HG02884 (cell line): ENCODE results near the gene MRAP.
"Not testable (repeated sequence)": the region's sequence is repeated elsewhere in the genome, so short reads cannot be mapped to it uniquely, and the experiment has no call there.

Experiments
- ATAC-seq: cut with Tn5 transposase; IDR thresholded peaks from one replicate; pipeline ENCODE4 v1.9.1; 2021; ENCODE audit warnings: mild to moderate bottlenecking, moderate library complexity; ENCODE audit not compliant: unreplicated experiment

Gene MRAP

DNA sequence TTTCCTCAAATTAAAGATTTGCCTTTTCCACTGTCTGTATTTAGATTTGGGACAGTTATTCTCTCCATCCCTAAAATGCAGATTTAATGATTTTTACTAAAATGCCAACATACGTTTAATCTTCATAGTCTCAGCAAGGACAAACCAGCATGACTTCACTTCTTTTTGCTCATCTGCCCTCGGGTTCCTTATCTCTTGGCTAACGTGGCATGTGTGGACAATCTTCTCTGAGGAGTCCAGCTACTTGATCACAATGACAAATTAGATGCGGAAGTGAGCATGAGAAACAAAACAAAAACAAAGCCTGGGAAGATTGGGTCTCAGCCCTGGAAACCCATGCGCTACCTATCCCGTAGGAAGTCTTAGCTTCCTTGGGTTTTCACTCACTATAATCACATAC is 1.0 kb downstream of the MRAP start:
- ATAC-seq: no peak

DNA sequence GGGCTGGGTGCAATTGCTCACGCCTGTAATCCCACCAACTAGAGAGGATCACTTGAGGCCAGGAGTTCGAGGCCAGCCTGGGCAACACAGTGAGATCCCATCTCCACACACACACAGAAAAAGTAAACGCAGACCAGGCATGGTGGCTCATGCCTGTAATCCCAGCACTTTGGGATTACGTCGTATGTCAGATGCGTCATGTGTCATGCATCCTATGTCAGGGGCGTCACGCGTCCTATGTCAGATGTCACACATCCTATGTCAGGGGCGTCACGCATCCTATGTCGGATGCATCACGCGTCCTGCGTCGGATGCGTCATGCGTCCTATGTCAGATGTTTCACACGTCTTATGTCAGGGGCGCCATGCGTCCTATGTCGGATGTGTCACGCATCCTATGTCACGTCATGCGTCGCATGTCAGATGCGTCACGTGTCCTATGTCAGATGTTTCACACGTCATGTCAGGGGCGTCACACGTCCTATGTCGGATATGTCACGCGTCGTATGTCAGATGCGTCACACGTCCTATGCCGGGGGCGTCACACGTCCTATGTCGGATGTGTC is 1.5 kb downstream of the MRAP start:
- ATAC-seq: no peak

DNA sequence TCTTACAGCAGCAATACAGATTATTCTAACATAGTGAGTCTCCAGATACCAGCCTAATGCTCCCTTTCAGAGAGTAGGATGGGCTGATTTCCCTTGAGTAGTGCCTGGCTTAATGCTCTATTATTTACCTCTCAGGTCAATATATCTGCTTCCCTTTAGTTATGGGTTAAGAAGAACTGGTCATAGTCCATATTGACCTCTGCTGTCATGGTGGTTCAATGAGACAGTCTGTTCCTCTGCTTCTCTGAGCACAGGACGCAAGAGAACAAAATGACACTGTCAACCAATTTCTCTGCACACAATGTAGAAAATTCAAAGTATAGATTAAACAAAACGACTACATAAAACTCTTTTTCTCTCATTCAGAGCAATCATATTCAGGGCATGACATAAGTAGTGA is 2.9 kb downstream of the MRAP start:
- ATAC-seq: no peak

DNA sequence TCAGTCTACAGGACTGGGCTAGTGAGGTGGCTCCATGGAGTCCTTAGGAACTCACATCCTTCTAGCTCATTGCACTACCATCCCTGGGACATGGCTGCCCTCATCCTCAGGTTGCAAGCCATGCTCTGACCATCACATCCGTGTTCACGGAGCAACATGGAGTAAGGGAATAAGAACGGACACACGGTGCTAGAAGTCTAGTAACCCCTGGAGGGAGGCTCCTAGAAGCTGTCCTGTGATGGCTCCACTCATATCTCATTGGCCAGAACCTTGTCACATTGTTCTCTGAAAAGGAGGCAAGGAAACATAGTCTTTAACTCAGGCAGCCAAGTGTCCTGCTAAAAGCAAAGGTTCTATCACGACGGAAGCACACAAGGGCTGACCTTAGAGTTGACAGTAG is 3.9 kb downstream of the MRAP start:
- no peak for ATAC-seq

DNA sequence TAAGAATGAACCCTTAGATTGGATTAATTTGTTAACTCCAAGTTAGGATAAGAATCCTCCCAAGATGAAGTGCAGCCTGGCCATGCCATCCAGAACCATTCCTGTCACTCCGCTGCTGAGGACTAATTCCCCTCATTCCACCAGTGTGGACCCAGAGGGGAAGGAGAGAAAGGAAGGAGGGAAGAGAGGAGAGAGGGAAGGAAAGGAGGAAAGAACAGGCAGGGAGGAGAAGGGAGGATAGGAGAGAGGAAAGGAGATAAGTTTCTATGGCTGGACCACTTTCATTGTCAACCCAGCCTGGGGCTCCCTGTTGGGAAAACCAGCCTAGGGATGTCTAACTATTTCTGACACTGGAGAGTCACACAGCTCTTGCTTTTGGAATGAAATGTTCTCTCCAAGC is 4.7 kb downstream of the MRAP start:
- no peak for ATAC-seq

DNA sequence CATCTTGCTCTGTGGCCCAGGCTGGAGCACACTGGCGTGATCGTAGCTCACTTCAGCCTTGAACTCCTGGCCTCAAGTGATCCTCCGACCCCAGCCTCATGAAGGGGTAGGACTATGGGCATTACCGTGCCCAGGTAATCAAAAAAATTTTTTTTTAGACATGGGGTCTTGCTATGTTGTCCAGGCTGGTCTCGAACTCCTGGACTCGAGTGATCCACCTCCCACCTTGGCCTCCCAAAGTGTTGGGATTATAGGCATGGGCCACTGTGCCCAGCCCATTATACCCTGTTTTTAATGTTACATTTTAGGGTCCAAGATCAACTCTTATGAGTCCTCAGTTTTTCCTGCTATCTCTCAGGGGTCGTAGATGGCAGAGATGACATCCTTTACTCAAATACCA is 6.3 kb downstream of the MRAP start:
- ATAC-seq: no peak

DNA sequence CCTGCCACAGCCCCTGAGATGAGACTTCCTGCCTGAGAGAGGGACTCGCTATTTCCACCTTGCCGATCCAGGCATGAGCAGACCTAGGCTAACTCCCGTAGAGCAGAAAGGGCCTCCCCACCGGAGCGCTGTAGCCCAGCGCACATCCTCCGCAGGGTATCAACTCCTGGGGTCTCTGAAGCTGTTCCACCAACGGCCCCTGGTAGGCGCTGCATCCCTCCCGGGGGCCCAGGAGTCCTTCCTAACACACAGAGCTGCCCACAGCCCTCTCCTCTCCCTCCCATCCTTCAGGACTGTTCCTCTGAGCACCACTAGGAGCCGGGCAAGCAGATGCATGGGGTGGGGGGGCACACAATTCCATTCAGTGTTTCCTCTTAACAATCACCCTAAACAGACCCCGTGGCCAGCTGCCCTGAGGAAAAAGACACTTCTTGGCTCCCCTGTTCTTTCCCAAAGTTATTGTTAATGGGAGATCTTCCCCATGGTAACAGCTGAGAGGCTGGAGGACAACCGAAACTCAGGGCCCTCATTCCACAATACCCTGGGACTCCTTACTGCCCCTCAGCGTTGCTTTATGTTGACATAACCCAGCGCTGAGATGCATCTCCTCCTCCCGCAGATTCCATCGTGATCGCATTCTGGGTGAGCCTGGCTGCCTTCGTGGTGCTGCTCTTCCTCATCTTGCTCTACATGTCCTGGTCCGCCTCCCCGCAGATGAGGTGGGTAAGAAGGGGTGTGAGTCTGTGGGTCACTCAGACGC is 7.5 kb downstream of the MRAP start:
- ATAC-seq: no peak

DNA sequence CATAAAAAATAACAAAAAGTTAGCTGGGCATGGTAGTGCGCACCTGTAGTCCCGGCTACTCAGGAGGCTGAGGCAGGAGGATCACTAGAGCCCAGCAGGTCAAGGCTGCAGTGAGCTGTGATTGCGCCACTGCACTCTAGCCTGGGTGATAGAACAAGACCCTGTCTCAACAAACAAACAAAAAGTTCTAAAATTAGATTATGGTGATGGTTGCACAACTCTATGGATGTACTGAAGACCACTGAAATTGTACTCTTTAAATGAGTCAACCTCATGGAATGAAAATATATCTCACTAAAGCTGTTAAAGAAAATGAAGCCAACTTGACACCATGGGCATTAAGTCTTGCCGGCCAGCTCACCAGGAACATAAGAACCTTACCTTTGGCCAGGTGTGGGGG is 9.1 kb downstream of the MRAP start:
- ATAC-seq: no peak

DNA sequence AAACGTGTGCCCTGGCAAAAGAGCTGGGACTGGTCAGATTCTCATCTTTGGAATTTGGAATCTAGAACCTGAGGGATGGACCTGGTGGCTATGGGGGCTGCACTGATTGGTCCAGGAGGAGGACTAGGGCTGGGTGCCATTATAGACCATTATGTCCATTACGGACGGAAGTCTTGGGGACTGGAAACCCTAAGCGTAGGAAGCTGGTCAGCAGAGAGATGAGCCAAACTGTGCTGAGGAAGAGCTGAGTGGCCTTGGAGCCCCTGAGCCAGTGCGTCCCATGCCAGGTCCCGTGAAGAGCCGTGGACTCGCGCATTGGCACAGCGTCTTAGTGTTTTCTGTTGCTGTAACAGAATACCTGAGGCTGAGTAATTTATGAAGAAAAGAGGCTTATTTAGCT is 10.0 kb downstream of the MRAP start:
- ATAC-seq: no peak

DNA sequence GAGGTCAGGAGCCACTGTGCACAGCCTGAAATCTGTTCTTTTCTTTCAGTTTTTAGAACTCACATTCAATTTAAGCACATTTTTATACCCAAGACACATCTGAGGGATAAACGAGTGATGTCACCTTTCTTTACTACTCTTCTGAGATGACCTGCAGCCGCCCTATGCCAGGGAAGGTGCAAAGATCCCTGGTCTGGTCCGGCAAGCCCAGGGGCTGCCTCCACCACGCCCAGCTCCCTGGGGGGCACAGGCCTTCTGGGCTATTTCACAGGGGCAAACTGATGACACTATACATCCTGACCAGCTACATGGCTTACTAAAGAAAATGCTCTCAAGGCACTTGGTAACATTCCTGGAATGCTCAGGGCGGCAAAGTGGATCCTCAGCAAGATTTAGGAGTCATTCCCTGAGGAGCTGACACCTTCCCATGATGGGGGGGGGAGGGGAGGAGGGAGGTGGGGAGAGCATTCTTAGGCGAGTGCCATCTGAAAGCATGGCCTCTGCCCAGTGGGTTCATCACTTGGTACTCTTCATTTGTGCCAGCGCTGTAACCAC is 11.3 kb downstream of the MRAP start:
- no peak for ATAC-seq

DNA sequence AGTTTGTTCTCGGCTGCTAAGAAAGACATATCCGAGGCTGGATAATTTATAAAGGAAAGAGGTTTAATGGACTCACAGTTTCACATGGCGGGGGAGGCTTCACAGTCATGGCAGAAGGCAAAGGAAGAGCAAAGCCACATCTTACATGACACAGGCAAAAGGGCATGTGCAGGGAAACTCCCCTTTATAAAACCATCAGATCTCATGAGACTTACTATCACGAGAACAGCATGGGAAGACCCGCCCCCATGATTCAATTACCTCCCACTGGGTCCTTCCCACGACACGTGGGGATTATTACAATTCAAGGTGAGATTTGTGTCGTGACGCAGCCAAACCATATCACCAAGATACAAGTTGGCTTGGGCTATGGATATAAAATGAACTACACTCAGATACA is 12.3 kb downstream of the MRAP start:
- ATAC-seq: not testable (repeated sequence)

DNA sequence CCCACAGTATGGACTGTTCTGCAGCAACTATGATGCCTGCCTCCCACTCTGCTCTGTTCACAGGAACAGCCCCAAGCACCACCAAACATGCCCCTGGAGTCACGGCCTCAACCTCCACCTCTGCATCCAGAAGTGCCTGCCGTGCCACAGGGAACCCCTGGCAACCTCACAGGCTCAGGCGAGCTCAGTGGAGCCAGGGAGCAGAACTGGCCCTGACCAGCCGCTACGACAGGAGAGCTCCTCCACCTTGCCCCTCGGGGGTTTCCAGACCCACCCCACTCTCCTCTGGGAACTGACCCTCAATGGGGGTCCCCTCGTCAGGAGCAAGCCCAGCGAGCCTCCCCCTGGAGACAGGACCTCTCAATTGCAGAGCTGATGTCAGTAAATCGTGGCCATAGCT is 13.0 kb downstream of the MRAP start:
- ATAC-seq: no peak

DNA sequence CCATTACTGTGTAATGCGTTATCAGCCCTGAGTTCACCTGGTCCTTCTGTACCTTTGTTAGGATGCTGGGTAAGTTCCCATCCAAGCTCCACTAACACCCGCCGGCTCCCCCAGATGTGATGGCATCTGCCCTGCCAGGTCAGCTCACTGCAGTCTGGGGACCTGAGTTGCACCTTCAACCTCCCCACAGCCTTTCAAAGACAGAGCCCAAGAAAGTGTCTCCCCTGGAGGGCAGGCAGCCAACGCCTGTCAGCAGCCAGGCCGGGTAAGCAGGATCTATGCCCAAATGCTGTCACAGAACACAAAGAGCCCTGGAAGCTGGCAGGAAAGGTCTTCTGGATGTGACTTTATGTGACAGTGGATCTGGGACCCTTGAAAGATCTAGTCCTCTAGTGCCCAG is 13.7 kb downstream of the MRAP start:
- no peak for ATAC-seq

DNA sequence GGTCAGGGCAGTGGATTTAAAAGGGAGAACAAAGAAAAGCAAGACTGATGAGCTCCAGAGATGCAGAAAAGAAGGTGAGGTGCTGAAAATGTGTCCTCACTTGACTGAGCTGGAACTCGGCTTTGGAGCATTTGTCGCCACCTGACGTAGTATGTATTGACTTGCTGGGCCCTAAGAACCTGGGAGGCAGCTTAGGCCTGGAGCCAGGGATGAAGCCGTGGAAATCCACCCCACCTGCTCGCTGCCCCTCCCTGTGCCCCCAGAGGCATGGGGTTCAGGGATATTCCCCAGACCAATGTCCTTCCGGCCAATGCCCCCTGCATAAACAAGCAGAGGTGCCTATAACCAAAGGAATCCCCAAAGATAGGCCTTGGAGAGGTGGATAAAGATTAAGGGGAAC is 14.3 kb downstream of the MRAP start:
- no peak for ATAC-seq

DNA sequence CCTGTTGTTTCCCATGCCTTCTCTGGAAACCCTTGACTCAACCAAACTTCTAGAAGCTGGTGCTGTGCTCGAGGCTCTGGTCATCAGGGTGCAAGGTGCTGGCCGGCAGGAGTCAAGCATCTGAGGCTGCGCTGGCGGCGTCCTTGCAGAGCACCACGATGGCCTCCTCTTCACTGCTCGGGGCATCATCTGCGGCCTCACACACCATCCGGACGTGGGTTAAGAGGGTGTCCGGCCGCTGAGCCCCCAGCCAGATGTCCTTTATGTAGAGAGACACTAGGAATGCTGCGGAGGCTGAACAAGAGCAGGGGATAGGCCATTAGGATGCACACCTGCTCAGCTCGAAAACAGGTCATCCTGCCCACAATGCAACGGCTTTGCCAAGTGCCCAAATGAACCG is 16.2 kb downstream of the MRAP start:
- no peak for ATAC-seq

DNA sequence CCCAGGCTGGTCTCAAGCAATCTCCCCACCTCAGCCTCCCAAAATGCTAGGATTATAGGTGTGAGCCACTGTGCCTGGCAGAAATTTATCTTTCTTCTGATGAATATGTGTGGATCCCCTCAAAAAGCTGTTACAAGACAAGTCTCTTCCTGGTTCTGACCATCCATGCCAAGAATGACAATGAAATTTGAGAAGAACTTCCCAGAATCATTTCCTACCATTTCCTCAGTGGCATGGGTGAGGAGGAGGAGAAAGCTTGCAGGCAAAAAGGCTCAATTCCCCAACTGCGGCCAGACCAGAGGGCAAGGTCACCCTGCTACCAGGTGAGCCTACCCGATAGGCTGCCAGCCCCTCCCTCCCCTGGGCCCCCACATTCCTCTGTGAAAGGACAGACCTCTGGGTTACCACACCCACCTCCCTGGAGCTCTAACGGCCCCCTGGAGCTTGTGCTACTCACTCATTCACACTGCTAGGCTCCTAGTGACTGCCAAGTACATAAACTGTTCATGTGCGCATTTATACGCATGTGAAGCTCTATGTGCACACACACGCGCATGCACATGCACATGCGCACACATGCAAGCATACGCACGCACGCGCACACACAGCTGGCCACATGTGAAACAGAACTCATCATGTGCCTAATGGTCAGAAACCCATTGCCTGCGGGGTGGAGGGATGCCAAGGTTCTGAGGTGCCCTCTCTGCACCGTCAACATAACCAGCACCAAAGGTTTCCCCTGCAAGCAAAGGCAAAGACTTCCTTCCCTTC is 17.0 kb downstream of the MRAP start:
- no peak for ATAC-seq

DNA sequence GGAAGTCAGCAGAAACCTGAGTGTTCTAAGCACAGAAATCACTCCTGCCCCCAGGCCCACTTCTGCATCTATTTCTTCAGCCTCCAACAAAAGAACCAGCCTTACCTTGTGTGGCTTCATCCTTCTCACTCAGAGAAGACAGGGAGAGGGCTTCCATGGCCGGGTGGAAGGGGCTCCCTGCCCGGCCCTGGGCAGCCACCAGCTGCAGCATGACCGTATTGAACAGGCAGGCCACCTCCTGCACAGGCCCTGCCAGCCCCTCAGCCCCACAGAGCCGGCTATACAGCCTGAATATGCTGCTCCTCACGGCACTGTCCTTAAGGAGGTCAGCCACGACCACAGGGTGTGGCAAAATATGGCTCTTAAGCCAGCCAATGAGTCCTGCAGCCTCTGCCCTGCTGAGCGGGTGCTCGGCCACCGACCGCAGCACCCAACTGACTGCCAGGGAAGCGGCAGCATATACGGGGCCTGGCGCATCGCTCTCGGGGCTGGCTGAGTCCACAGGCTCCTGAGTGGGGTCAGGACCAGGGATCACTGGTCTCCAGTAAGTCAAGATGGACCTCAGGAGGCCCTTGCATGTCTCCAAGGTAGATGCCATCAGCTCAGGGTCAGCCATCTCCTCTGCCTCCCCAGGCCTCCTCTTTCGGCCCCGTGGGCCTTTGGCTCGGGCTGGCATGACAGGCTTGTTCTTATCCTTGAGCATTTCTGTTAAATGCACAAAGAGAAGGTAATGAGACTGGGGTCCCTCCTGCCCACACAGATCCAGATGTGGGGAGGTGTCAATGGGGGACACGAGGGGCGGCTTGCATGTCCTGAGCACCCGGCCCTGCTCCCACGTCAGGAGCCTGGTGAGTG is 17.9 kb downstream of the MRAP start:
- ATAC-seq: no peak

DNA sequence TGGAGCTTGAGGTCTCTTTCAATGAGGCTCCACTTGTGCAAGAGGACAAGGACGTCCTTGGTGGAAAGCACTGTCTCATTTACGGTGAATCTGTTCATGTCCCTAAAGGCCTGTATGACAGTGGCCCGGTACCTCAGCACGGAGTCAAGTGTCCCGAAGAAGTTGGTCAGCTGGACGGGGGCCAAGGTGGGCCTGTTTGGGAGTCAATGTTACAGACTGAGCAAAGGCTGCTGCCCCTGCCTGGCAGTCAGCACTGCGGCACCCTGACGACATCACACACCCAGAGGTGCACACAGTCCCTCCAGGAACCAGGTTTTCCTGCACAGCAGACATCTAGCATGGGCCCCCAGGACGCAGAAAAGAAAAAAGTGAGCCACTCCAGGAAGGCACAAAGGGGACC is 19.1 kb downstream of the MRAP start:
- no peak for ATAC-seq

DNA sequence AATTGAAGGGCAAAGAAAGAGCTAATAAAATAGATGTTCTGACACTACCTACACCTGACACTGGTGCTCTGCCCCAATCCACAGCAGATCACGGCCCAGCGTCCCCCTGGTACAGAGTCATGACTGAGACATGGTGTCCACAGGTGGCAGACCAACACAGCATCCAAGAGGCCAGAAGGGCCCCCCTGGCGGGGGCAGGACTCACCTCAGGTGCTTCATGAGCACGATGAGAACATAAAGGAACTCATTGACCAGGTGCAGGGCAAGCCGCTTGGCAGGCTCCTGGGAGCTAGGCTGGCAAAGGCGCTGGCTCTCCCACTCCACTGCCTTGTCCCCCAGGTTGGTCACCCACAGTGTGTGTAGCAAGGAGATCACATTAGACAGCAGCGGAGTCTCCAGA is 20.4 kb downstream of the MRAP start:
- ATAC-seq: no peak

DNA sequence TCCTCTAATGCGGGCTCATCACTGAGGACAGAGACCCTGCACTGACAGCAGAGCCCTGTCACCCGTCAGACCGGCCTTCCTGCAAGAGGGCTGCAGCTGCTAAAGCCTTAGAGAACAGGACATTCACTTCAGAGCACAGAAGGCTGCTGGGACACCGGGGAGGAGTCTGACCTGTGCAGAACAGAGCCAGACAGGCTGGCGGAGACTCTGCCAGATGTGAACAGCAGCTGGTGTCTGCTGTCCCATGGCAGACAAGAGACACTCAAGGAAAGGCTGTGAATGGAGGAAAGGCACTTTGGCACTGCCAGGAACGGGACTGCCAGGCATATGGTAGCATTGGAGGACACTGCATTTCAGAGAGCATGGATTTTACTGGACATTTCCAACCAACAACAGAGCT is 21.4 kb downstream of the MRAP start:
- ATAC-seq: no peak

DNA sequence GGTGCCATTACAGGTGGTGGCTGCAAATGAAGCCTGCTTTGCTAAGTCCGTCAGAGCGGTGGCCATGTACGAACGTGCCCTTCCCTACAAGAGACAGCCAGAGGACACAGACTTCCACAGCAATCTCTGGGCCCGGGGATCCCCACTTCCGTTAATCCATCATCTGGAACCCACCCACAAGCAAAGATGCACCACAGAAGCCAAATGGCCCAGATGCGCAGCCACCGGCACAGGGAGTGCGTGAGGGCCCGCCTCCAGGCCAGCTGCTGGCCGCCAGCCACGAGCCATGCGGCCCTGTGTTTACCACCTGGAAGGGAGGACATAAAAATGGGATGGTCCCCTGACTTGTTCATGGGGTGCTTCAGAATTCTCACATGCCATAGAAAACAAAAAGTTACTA is 22.1 kb downstream of the MRAP start:
- ATAC-seq: no peak
